GM19035 (cell line): ENCODE measurements around the gene SLF1.
A peak's percentile ranks its signal among the peaks of the same experiment; 100 is the strongest.

Experiments used
- ATAC-seq: cut with Tn5 transposase; IDR thresholded peaks from one replicate; pipeline ENCODE4 v1.9.1; 2021; ENCODE audit not compliant: unreplicated experiment

The SLF1 gene

GRCh38 chr5:94660506-94660905, 42.0 kb downstream of the SLF1 start:
- ATAC-seq = no peak

GRCh38 chr5:94661086-94661485, 42.6 kb downstream of the SLF1 start:
- ATAC-seq = no peak

- ATAC-seq = no peak
Measured at GRCh38 chr5:94667937-94668336, 49.5 kb downstream of the SLF1 start.

GRCh38 chr5:94670726-94671125, 52.3 kb downstream of the SLF1 start:
- ATAC-seq = no peak

GRCh38 chr5:94672746-94673145, 54.3 kb downstream of the SLF1 start:
- ATAC-seq = no peak

- ATAC-seq = no peak
Measured at GRCh38 chr5:94674490-94675382, 56.3 kb downstream of the SLF1 start.

GRCh38 chr5:94675965-94676618, 57.6 kb downstream of the SLF1 start:
- no peak for ATAC-seq

- ATAC-seq = no peak
Measured at GRCh38 chr5:94682814-94683520, 64.5 kb downstream of the SLF1 start.

- ATAC-seq = no peak
Measured at GRCh38 chr5:94689908-94690307, 71.4 kb downstream of the SLF1 start.

- ATAC-seq = no peak
Measured at GRCh38 chr5:94690778-94691177, 72.3 kb downstream of the SLF1 start.

GRCh38 chr5:94691291-94691690, 72.8 kb downstream of the SLF1 start:
- no peak for ATAC-seq

- no peak for ATAC-seq
Measured at GRCh38 chr5:94691949-94692348, 73.5 kb downstream of the SLF1 start.

GRCh38 chr5:94692581-94692980, 74.1 kb downstream of the SLF1 start:
- no peak for ATAC-seq

- peak; percentile 74 for ATAC-seq
Measured at GRCh38 chr5:94693043-94693822, 74.8 kb downstream of the SLF1 start.

- ATAC-seq = no peak
Measured at GRCh38 chr5:94693845-94694370, 75.4 kb downstream of the SLF1 start.

- no peak for ATAC-seq
Measured at GRCh38 chr5:94694671-94695070, 76.2 kb downstream of the SLF1 start.

- no peak for ATAC-seq
Measured at GRCh38 chr5:94698197-94698596, 79.7 kb downstream of the SLF1 start.

- no peak for ATAC-seq
Measured at GRCh38 chr5:94699562-94699961, 81.1 kb downstream of the SLF1 start.

- peak; percentile 68 for ATAC-seq
Measured at GRCh38 chr5:94700592-94700991, 82.1 kb downstream of the SLF1 start.

- ATAC-seq = peak; percentile 50
Measured at GRCh38 chr5:94702729-94703128, 84.3 kb downstream of the SLF1 start.

- no peak for ATAC-seq
Measured at GRCh38 chr5:94705427-94705826, 87.0 kb downstream of the SLF1 start.
